GM18867 (cell line): ENCODE data around the gene SOX13.
"Not testable (repeated sequence)": the region's sequence is repeated elsewhere in the genome, so short reads cannot be mapped to it uniquely, and the experiment has no call there.

Experiments used
- ATAC-seq: cut with Tn5 transposase; IDR thresholded peaks from one replicate; pipeline ENCODE4 v1.9.1; 2021; ENCODE audit warnings: mild to moderate bottlenecking, moderate library complexity; ENCODE audit not compliant: unreplicated experiment

SOX13 gene

GRCh38 chr1:204072931-204073836 is at the start of gene SOX13:
Gene SOX13, plus strand, starts transcription at chr1:204073115. Its CDS starts 39,801 bp downstream, at chr1:204112916.
- no peak for ATAC-seq

- no peak for ATAC-seq
These were observed 46.8 kb upstream of the SOX13 start for GRCh38 chr1:204025917-204026707.

GRCh38 chr1:204027446-204027845 is 45.5 kb upstream of the SOX13 start:
- ATAC-seq = no peak

GRCh38 chr1:204029016-204029415 is 43.9 kb upstream of the SOX13 start:
- no peak for ATAC-seq

GRCh38 chr1:204031098-204031710 is 41.7 kb upstream of the SOX13 start:
- ATAC-seq = no peak

- no peak for ATAC-seq
These were observed 40.2 kb upstream of the SOX13 start for GRCh38 chr1:204032642-204033235.

- ATAC-seq = no peak
These were observed 39.6 kb upstream of the SOX13 start for GRCh38 chr1:204033306-204033705.

GRCh38 chr1:204036882-204037655 is 35.8 kb upstream of the SOX13 start:
- no peak for ATAC-seq

- no peak for ATAC-seq
These were observed 31.6 kb upstream of the SOX13 start for GRCh38 chr1:204041232-204041767.

- no peak for ATAC-seq
These were observed 31.0 kb upstream of the SOX13 start for GRCh38 chr1:204041803-204042505.

- no peak for ATAC-seq
These were observed 30.4 kb upstream of the SOX13 start for GRCh38 chr1:204042516-204042915.

GRCh38 chr1:204043680-204044079 is 29.2 kb upstream of the SOX13 start:
- ATAC-seq = no peak

- ATAC-seq = no peak
These were observed 28.5 kb upstream of the SOX13 start for GRCh38 chr1:204044448-204044847.

- no peak for ATAC-seq
These were observed 27.5 kb upstream of the SOX13 start for GRCh38 chr1:204045430-204045829.

GRCh38 chr1:204046346-204046745 is 26.6 kb upstream of the SOX13 start:
- ATAC-seq = no peak

- not testable (repeated sequence) for ATAC-seq
These were observed 24.1 kb upstream of the SOX13 start for GRCh38 chr1:204048796-204049195.

GRCh38 chr1:204051258-204051657 is 21.7 kb upstream of the SOX13 start:
- ATAC-seq = no peak

GRCh38 chr1:204051718-204052117 is 21.2 kb upstream of the SOX13 start:
- no peak for ATAC-seq

GRCh38 chr1:204053893-204054292 is 19.0 kb upstream of the SOX13 start:
- ATAC-seq = no peak
